Loucy (cell line): Measurements from ENCODE around the gene ADAT1.

ENCODE experiments used
- EZH2phosphoT487 ChIP-seq: fragments of 200-600 bp; IDR thresholded peaks from 2 replicates; pipeline ENCODE4 v1.6.1; 2018; ENCODE audit warnings: antibody characterized with exemption, mild to moderate bottlenecking, moderate library complexity, borderline replicate concordance
- TF ChIP-seq, protein P1 (sequence below): fragments of 200-600 bp; sonication (generic); conservative IDR thresholded peaks from 2 replicates; pipeline ENCODE4 v1.5.1; 2014; ENCODE audit warnings: mild to moderate bottlenecking, antibody characterized with exemption, low read length

GRCh38 chr16:75578725-75579124, 44.4 kb downstream of the ADAT1 start:
- TF ChIP-seq, protein P1, sequence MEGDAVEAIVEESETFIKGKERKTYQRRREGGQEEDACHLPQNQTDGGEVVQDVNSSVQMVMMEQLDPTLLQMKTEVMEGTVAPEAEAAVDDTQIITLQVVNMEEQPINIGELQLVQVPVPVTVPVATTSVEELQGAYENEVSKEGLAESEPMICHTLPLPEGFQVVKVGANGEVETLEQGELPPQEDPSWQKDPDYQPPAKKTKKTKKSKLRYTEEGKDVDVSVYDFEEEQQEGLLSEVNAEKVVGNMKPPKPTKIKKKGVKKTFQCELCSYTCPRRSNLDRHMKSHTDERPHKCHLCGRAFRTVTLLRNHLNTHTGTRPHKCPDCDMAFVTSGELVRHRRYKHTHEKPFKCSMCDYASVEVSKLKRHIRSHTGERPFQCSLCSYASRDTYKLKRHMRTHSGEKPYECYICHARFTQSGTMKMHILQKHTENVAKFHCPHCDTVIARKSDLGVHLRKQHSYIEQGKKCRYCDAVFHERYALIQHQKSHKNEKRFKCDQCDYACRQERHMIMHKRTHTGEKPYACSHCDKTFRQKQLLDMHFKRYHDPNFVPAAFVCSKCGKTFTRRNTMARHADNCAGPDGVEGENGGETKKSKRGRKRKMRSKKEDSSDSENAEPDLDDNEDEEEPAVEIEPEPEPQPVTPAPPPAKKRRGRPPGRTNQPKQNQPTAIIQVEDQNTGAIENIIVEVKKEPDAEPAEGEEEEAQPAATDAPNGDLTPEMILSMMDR = no peak
- no peak for TF ChIP-seq EZH2phosphoT487
